ENCODE results near the gene BIN1.

The BIN1 gene

GRCh38 chr2:127097841-127098651, 8.9 kb downstream of the BIN1 start:
- DNase-seq (ENCODE audit: low read depth) = no peak
- no peak overlapping the region for H3K4me3 ChIP-seq (ENCODE audit: control insufficient read depth, low read depth, low read length)
- no peak for TF ChIP-seq CTCF (IDR thresholded peaks at IDR 0.05; ENCODE audit: control insufficient read depth, insufficient read depth, low read depth, low read length, missing control alignments)

DNA sequence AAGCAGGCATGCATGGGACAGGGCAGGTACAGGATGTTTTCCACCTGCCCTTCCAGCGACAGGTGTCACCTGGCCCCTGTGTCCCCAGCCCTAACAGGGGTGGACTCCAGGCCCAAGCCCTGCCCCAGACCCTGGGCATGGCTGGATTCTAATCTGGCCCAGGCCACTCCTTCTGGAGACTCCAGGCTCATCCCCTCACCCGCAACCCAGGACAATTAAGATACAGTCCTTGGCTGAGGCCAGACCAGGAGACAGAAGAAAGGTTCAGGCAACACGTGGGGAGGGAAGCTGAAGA, 9.5 kb downstream of the BIN1 start:
- no peak overlapping the region for H3K4me3 ChIP-seq (ENCODE audit: control insufficient read depth, low read depth, low read length)
- no peak for TF ChIP-seq CTCF (IDR thresholded peaks at IDR 0.05; ENCODE audit: control insufficient read depth, insufficient read depth, low read depth, low read length, missing control alignments)
- DNase-seq (ENCODE audit: low read depth) = no peak

GRCh38 chr2:127096718-127097470, 10.1 kb downstream of the BIN1 start:
- no peak for TF ChIP-seq CTCF (IDR thresholded peaks at IDR 0.05; ENCODE audit: control insufficient read depth, insufficient read depth, low read depth, low read length, missing control alignments)
- H3K4me3 ChIP-seq (ENCODE audit: control insufficient read depth, low read depth, low read length) = no peak overlapping the region
- DNase-seq (ENCODE audit: low read depth) = no peak

DNA sequence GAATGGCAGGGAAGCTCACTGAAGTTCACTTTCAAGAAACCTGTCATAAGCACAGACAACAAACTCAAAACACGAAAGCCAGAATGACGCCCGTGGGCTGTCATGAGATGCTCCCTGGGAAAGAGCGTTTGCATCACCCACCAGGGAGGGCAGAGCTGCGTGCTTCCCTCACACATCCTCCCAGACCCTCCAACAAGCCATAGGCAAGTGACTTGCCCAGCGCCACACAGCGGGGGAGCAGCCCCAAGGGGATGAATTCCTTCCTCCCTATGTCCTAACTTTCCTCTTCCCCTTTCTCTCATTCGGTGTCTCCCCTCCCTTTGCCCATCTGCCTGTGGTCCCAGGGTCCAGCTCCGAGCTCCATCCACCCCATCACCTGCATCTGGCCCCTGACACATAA, 10.7 kb downstream of the BIN1 start:
- H3K4me3 ChIP-seq (ENCODE audit: control insufficient read depth, low read depth, low read length) = no peak overlapping the region
- no peak for TF ChIP-seq CTCF (IDR thresholded peaks at IDR 0.05; ENCODE audit: control insufficient read depth, insufficient read depth, low read depth, low read length, missing control alignments)
- no peak for DNase-seq (ENCODE audit: low read depth)

DNA sequence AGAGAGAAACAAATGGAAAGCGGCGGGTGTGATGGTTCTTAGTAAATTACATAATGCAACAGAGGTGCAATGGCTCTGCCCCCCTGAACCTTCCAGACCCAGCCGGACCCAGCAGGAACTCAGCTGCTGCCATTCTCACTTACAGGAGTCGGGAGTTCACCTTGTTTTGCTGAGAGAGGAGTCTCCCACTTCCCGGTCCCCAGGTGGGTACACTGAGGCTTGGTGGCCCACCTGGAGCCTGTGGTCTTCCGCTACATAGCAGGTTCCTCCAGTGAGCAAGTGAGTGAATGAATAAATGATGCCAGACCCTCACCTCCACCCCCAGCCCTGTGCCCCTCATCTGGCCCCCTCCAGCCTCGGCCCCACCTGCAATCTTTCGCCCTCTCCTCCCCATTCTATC, 11.2 kb downstream of the BIN1 start:
- DNase-seq (ENCODE audit: low read depth) = no peak
- no peak overlapping the region for H3K4me3 ChIP-seq (ENCODE audit: control insufficient read depth, low read depth, low read length)
- TF ChIP-seq CTCF (IDR thresholded peaks at IDR 0.05; ENCODE audit: control insufficient read depth, insufficient read depth, low read depth, low read length, missing control alignments) = no peak

- TF ChIP-seq CTCF (IDR thresholded peaks at IDR 0.05; ENCODE audit: control insufficient read depth, insufficient read depth, low read depth, low read length, missing control alignments) = no peak
- DNase-seq (ENCODE audit: low read depth) = no peak
Observed at GRCh38 chr2:127095367-127095641, 11.7 kb downstream of the BIN1 start.

More at GRCh38 chr2:127095367-127095641, 11.7 kb downstream of the BIN1 start:
- H3K4me3 ChIP-seq (ENCODE audit: control insufficient read depth, low read depth, low read length) = no peak overlapping the region
